WERI-Rb-1 (cell line): ENCODE results near the gene MICAL3.

Experiments used
- DNase-seq: peaks from one replicate; pipeline ENCODE4 v3.0.0-alpha.2; 2020
- H3K27ac ChIP-seq: fragments of 250-450 bp; sonication (Bioruptor Pico); 2 replicates; pipeline ENCODE4 v1.5.1; 2020; ENCODE audit warnings: mild to moderate bottlenecking, moderate library complexity
- H3K27me3 ChIP-seq: fragments of 250-450 bp; sonication (Bioruptor Pico); 2 replicates; pipeline ENCODE4 v1.5.1; 2021; ENCODE audit warnings: mild to moderate bottlenecking, low read depth, moderate library complexity; ENCODE audit not compliant: insufficient read depth, severe bottlenecking
- H3K36me3 ChIP-seq: fragments of 250-450 bp; sonication (Bioruptor Pico); 2 replicates; pipeline ENCODE4 v1.5.1; 2020; ENCODE audit warnings: mild to moderate bottlenecking, moderate library complexity
- H3K4me3 ChIP-seq: 2 replicates; pipeline ENCODE4 v1.5.1; 2011; ENCODE audit warnings: low read depth, mild to moderate bottlenecking, control low read depth, low read length
- H3K9me3 ChIP-seq: fragments of 250-450 bp; sonication (Bioruptor Pico); 2 replicates; pipeline ENCODE4 v1.5.1; 2021; ENCODE audit warnings: mild to moderate bottlenecking, moderate library complexity; ENCODE audit not compliant: severe bottlenecking
- TF ChIP-seq, protein P1 (sequence below): IDR thresholded peaks from 2 replicates; pipeline ENCODE4 v1.5.1; 2011; ENCODE audit warnings: low read depth, mild to moderate bottlenecking, control low read depth, inconsistent platforms, low read length

MICAL3 gene

GRCh38 chr22:17806437-17806836 lies 217.9 kb downstream of the MICAL3 start:
- Histone ChIP-seq H3K27ac (no peak overlapping the region), H3K4me3 (no peak overlapping the region), H3K27me3 (no peaks in the 10 kb centered on the region), H3K36me3 (peaks cover 8% of the 10 kb centered on the region), H3K9me3 (no peaks in the 10 kb centered on the region)
- no peak for DNase-seq
- TF ChIP-seq, protein P1, sequence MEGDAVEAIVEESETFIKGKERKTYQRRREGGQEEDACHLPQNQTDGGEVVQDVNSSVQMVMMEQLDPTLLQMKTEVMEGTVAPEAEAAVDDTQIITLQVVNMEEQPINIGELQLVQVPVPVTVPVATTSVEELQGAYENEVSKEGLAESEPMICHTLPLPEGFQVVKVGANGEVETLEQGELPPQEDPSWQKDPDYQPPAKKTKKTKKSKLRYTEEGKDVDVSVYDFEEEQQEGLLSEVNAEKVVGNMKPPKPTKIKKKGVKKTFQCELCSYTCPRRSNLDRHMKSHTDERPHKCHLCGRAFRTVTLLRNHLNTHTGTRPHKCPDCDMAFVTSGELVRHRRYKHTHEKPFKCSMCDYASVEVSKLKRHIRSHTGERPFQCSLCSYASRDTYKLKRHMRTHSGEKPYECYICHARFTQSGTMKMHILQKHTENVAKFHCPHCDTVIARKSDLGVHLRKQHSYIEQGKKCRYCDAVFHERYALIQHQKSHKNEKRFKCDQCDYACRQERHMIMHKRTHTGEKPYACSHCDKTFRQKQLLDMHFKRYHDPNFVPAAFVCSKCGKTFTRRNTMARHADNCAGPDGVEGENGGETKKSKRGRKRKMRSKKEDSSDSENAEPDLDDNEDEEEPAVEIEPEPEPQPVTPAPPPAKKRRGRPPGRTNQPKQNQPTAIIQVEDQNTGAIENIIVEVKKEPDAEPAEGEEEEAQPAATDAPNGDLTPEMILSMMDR = no peak

DNA sequence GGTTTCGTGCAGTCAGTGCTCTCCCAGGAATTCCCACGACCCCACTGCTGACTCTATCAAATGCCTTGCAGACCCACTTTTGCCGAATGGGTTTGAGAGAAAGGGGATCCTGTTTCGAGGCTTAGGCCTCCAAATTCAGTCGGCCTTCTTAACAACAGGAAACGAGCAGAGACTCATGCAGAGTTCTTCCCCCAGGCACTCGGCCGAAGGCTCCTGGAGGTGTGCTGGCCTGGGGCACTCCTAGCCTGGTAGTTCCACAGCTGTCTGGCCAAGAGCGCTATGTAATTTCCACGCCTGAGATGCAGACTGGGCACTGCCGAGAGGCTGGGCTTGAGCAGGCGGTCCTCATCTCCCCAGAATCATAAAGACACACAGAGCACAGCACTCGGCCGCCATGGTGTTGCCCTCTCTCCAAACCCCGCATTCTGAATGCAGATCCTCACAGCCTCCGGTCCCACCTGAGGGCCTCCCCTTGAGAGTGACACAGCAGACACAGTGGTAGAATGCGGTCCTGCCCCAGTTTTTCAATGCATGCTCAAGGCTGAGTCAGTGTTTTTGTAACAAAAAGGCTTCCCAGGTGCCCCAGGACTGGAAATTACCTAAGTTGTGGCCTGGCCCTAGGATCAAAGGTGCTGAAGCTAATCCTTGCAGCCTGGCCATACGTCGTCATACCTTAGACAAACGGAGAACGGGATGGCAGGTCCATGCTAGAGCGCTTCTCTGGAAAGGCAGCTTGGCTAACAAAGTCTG lies 219.9 kb downstream of the MICAL3 start:
- Histone ChIP-seq H3K9me3 (no peaks in the 10 kb centered on the region), H3K4me3 (no peak overlapping the region), H3K27ac (no peak overlapping the region), H3K27me3 (no peaks in the 10 kb centered on the region), H3K36me3 (peaks cover 5% of the 10 kb centered on the region)
- TF ChIP-seq, protein P1 = no peak
- no peak for DNase-seq

DNA sequence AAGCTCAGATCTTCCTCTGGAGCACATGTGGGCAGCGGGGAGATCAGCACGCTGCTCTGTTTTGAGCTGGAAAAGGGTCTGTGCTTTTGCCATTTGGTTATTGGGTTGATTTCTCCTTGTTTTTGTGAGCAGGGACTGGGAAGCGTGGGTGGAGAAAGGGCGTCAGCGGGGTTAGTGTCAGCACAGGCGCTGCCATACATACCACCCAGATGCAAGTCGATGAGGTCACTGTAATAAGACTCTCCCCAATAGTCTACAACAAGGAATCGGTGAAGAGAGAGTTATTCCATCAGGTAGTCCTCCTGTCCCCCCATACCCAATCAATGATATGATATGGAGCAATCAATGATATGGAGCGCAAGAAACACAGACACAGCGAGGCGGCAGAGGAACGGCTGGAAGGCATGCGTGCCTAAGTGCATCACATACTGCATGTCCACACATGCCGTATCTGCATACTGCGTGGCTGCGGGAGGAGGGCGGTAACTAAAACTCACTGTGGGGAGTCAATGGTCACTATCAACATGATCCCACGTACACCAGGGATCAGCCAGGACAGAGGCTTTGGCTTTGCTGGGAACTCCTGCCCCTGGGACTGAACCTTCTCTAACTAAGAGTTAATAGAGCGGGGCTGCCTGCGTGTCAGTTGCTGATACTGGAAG lies 220.6 kb downstream of the MICAL3 start:
- no peak overlapping the region for H3K27ac ChIP-seq
- no peak overlapping the region for H3K4me3 ChIP-seq
- no peaks in the 10 kb centered on the region for H3K9me3 ChIP-seq
- DNase-seq = no peak
- TF ChIP-seq, protein P1 = no peak
- H3K27me3 ChIP-seq = no peaks in the 10 kb centered on the region
- peaks cover 5% of the 10 kb centered on the region for H3K36me3 ChIP-seq

GRCh38 chr22:17802822-17803221 lies 221.5 kb downstream of the MICAL3 start:
- Histone ChIP-seq H3K36me3 (peaks cover 5% of the 10 kb centered on the region; the same call in 1 of the 2 replicates), H3K27ac (no peak overlapping the region), H3K9me3 (no peaks in the 10 kb centered on the region), H3K4me3 (no peak overlapping the region), H3K27me3 (no peaks in the 10 kb centered on the region)
- TF ChIP-seq, protein P1 = no peak
- DNase-seq = no peak

DNA sequence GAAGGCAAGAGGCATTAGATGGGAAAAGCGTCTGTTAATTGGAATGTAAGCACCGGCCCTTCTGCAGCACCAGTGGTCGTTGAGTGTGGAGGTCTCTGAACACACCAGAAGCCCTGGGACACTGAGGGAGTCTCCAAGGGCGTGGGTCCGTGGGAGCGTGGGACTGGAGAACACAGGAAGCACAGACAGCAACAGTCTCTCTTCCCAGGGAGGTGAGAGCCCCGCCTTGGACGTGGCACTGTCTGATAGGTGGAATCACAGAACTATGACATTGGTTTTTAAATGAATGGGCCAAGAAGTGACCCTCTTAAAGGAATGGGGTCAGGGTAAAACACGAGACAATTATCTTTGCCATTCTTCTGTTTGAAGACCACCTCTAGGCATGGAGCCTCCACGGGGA lies 221.9 kb downstream of the MICAL3 start:
- H3K4me3 ChIP-seq = no peak overlapping the region
- TF ChIP-seq, protein P1 = no peak
- H3K27ac ChIP-seq = no peak overlapping the region
- H3K9me3 ChIP-seq = no peaks in the 10 kb centered on the region
- peaks cover 5% of the 10 kb centered on the region; the same call in 1 of the 2 replicates for H3K36me3 ChIP-seq
- no peaks in the 10 kb centered on the region for H3K27me3 ChIP-seq
- DNase-seq = no peak
